Esophagus muscularis mucosa (tissue), 4 donors: ENCODE measurements around the gene ZNF414. TPM values are rescaled to one million over a fixed set of nuclear protein-coding genes. Genes with fewer than 3 reads are reported as not detected.

ENCODE experiments used
- DNase-seq: peaks from one replicate; pipeline ENCODE4 v3.0.0-alpha.2; 2017; ENCODE audit errors: extremely low spot score
- H3K27ac ChIP-seq, 4 donors: fragments of 200-600 bp; sonication (generic); replicated peaks in 1 of 4; 1 replicate in 3 of 4; 2 replicates in 1 of 4; pipeline ENCODE4 v1.5.1; 2016 to 2019; ENCODE audit warnings: mild to moderate bottlenecking in 1 of 4
- H3K27me3 ChIP-seq, 4 donors: fragments of 200-600 bp; sonication (generic); one replicate each; pipeline versions ENCODE4 v1.5.1 to v1.6.0; 2016 to 2019
- H3K36me3 ChIP-seq, 4 donors: fragments of 200-600 bp; sonication (generic); one replicate each; pipeline ENCODE4 v1.5.1; 2016 to 2019
- H3K4me1 ChIP-seq, 4 donors: fragments of 200-600 bp; sonication (generic); one replicate each; pipeline ENCODE4 v1.5.1; 2016 to 2019
- H3K4me3 ChIP-seq, 4 donors: fragments of 200-600 bp; sonication (generic); 1 replicate in 2 of 4; 2 replicates in 2 of 4; pipeline ENCODE4 v1.5.1; 2016 to 2019; ENCODE audit warnings: mild to moderate bottlenecking in 4 of 4, moderate library complexity in 1 of 4
- H3K9me3 ChIP-seq, 4 donors: fragments of 200-600 bp; sonication (generic); 1 replicate in 3 of 4; 2 replicates in 1 of 4; pipeline ENCODE4 v1.5.1; 2016 to 2019
- EP300 ChIP-seq: sonication (generic); formaldehyde crosslinking; IDR thresholded peaks from one replicate; pipeline ENCODE4 v1.6.1; 2017; ENCODE audit warnings: antibody characterized with exemption
- POLR2A ChIP-seq: fragments of 450-650 bp; IDR thresholded peaks from one replicate; pipeline ENCODE4 v1.6.1; 2017; ENCODE audit warnings: antibody characterized with exemption, moderate library complexity, mild to moderate bottlenecking, low read depth
- POLR2AphosphoS5 ChIP-seq, 2 donors: sonication (generic); formaldehyde crosslinking; IDR thresholded peaks; one replicate each; pipeline ENCODE4 v1.6.1; 2017; ENCODE audit warnings: antibody characterized with exemption in 2 of 2
- WGBS: methylation state at CpG from one replicate; pipeline ENCODE4 v1.1.5; 2018; 5-methylcytosine and 5-hydroxymethylcytosine counted together
- intact Hi-C: fragments of 100-400 bp; cut with DNase I; formaldehyde crosslinking; loops from one replicate; pipeline ENCODE4 v1.15.1; 2023
- total RNA-seq, 4 donors: library from RNA; depleted of rRNA; stranded (reverse); fragments of >200 nt; gene quantifications; one replicate each; pipeline versions ENCODE4 v1.1.0 to v1.2.1, GENCODE V29; 2016
- TF ChIP-seq, protein P1 (sequence below), 3 experiments: fragments of 200-600 bp in 2 of 3; fragments of 450-650 bp in 1 of 3; sonication (generic) in 2 of 3; IDR thresholded peaks; one replicate each; pipeline ENCODE4 v1.5.1; 2017 to 2019; ENCODE audit warnings: antibody characterized with exemption in 3 of 3, mild to moderate bottlenecking in 2 of 3, moderate library complexity in 1 of 3

ZNF414 gene
- total RNA-seq, 4 donors from 2014 or later, result 11.3 to 24.5 (median 17.1) TPM

DNA sequence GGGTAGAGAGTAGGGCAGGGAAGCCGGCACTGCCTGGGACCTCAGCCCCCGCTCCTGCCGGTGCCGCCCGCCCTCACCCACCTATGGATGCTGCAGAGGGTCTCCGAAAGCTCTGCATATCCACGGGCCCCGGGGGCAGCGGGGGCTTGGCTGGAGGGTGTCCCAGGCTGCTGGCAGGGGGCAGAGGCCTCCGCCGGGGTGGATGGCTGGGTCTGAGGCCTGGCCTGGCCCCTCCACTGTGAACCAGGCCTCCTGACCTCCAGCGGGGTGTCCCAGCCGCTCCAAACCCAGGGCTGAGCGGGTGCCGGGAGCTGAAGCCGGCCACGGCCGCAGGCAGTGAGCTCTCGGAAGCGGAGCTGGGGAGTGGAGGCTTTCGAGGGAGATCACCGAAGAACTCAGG lies 15.7 kb downstream of the ZNF414 start:
- no peak for DNase-seq
- Histone ChIP-seq H3K36me3 (peaks cover 0 to 3% (median 0%) of the 10 kb centered on the region in 4 donors), H3K27ac (no peak overlapping the region), H3K9me3 (no peaks in the 10 kb centered on the region), H3K4me1 (no peaks in the 10 kb centered on the region), H3K4me3 (no peak overlapping the region), H3K27me3 (no peaks in the 10 kb centered on the region)
- 90% methylated on average over 17 of the region's 22 CpGs for WGBS
- intact Hi-C loops, result no loop called here
- TF ChIP-seq POLR2A (no peak), EP300 (no peak), POLR2AphosphoS5 (IDR thresholded peaks at IDR 0.05) (no peak)
- TF ChIP-seq, protein P1, sequence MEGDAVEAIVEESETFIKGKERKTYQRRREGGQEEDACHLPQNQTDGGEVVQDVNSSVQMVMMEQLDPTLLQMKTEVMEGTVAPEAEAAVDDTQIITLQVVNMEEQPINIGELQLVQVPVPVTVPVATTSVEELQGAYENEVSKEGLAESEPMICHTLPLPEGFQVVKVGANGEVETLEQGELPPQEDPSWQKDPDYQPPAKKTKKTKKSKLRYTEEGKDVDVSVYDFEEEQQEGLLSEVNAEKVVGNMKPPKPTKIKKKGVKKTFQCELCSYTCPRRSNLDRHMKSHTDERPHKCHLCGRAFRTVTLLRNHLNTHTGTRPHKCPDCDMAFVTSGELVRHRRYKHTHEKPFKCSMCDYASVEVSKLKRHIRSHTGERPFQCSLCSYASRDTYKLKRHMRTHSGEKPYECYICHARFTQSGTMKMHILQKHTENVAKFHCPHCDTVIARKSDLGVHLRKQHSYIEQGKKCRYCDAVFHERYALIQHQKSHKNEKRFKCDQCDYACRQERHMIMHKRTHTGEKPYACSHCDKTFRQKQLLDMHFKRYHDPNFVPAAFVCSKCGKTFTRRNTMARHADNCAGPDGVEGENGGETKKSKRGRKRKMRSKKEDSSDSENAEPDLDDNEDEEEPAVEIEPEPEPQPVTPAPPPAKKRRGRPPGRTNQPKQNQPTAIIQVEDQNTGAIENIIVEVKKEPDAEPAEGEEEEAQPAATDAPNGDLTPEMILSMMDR (IDR thresholded peaks at IDR 0.05), result no peak

DNA sequence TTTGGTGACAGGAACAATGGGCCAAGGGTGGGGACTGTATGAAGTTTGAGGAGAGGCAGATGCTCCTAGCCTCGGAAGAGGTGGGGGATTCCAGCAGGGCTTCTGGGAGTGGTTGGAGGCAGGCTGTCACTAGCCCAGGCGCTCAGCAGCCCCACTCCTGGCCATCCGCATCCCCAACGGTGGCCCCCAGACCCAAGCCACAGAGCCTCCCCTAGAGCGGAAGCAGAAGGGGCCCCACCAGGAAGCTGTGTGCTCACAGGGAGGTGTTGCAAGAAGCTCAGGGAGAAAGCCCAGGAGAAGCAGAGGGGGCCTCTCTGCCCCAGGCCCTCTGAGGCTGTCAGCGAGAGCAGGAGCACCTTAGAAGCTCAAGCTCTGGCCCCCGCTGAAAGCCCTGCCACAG lies 19.8 kb downstream of the ZNF414 start:
- Histone ChIP-seq H3K27ac (no peak overlapping the region), H3K4me1 (no peaks in the 10 kb centered on the region), H3K27me3 (no peaks in the 10 kb centered on the region), H3K36me3 (peaks cover 7 to 26% (median 17%) of the 10 kb centered on the region in 4 donors), H3K4me3 (no peak overlapping the region), H3K9me3 (no peaks in the 10 kb centered on the region)
- TF ChIP-seq EP300 (no peak), POLR2AphosphoS5 (IDR thresholded peaks at IDR 0.05) (no peak), POLR2A (no peak)
- TF ChIP-seq, protein P1 (IDR thresholded peaks at IDR 0.05), result no peak
- no peak for DNase-seq
- intact Hi-C loops, result no loop called here
- WGBS, result 75% methylated on average over 2 of the region's 7 CpGs

DNA sequence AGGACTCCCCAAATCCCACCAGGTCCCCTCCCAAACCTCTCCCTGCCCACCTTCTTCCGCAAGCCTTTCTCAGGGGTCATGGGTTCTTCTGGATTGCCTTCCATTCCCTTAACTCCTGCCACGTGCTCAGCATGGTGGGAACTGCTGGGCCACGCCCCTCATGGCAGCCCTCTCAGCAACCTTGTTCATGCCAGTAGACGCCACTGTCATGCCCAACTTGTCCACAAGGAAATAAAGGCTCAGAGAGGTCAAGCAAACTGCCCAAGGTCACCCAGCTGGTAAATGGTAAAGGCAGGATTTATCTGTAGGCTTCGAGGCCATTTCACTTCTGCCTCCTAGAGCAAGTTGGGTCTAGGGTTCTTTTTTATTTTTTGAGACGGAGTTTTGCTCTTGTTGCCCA lies 22.4 kb downstream of the ZNF414 start:
- WGBS, result 84% methylated on average over 6 of the region's 6 CpGs

DNA sequence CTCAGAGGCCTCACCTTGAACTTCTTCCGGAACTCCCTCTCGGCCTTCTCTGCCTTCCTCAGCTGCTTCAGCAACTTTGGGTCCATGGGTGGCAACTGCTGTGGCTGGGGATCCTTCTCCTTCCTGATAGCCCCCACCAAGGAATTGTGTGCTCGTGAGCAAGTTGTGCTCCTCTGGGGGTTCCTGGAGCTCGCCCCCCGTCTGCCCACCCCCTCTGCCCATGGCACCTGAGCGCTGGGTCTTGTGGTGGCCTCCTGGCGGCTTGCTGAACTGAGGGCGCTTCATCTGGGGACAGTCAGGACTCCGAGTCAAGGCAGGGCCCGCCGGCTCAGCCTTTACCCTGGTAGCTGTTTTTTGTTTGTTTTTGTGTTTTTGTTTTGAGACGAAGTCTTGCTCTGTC lies 23.1 kb downstream of the ZNF414 start:
- H3K36me3 ChIP-seq, result peaks cover 40 to 59% (median 50%) of the 10 kb centered on the region in 4 donors
- intact Hi-C loops, result no loop called here
- 86% methylated on average over 12 of the region's 12 CpGs for WGBS

More for the DNA sequence above, 22.4 kb downstream of the ZNF414 start:
- no peaks in the 10 kb centered on the region for H3K4me1 ChIP-seq
- no peaks in the 10 kb centered on the region for H3K27me3 ChIP-seq
- H3K27ac ChIP-seq, result no peak overlapping the region
- intact Hi-C loops, result no loop called here
- TF ChIP-seq POLR2AphosphoS5 (IDR thresholded peaks at IDR 0.05) (no peak), POLR2A (no peak), EP300 (no peak)
- TF ChIP-seq, protein P1 (IDR thresholded peaks at IDR 0.05), result no peak
- no peaks in the 10 kb centered on the region for H3K9me3 ChIP-seq
- no peak for DNase-seq
- peaks cover 33 to 52% (median 43%) of the 10 kb centered on the region in 4 donors for H3K36me3 ChIP-seq
- no peak overlapping the region for H3K4me3 ChIP-seq

More for the DNA sequence above, 23.1 kb downstream of the ZNF414 start:
- Histone ChIP-seq H3K4me1 (no peaks in the 10 kb centered on the region), H3K27me3 (no peaks in the 10 kb centered on the region), H3K9me3 (no peaks in the 10 kb centered on the region), H3K27ac (no peak overlapping the region), H3K4me3 (no peak overlapping the region)
- TF ChIP-seq POLR2AphosphoS5 (IDR thresholded peaks at IDR 0.05), result no peak
- no peak for TF ChIP-seq EP300
- TF ChIP-seq POLR2A, result no peak
- TF ChIP-seq, protein P1 (IDR thresholded peaks at IDR 0.05), result no peak
- DNase-seq, result no peak
